GM12872 (cell line): ENCODE data around the gene SPTBN5.

Experiments
- TF ChIP-seq, protein P1 (sequence below): IDR thresholded peaks from 3 replicates; pipeline ENCODE4 v1.5.1; 2011; ENCODE audit warnings: low read depth, mild to moderate bottlenecking, low read length, moderate library complexity; ENCODE audit not compliant: insufficient read depth

Gene SPTBN5

GRCh38 chr15:41840673-41841072 is 53.2 kb downstream of the SPTBN5 start:
- TF ChIP-seq, protein P1, sequence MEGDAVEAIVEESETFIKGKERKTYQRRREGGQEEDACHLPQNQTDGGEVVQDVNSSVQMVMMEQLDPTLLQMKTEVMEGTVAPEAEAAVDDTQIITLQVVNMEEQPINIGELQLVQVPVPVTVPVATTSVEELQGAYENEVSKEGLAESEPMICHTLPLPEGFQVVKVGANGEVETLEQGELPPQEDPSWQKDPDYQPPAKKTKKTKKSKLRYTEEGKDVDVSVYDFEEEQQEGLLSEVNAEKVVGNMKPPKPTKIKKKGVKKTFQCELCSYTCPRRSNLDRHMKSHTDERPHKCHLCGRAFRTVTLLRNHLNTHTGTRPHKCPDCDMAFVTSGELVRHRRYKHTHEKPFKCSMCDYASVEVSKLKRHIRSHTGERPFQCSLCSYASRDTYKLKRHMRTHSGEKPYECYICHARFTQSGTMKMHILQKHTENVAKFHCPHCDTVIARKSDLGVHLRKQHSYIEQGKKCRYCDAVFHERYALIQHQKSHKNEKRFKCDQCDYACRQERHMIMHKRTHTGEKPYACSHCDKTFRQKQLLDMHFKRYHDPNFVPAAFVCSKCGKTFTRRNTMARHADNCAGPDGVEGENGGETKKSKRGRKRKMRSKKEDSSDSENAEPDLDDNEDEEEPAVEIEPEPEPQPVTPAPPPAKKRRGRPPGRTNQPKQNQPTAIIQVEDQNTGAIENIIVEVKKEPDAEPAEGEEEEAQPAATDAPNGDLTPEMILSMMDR = no peak

DNA sequence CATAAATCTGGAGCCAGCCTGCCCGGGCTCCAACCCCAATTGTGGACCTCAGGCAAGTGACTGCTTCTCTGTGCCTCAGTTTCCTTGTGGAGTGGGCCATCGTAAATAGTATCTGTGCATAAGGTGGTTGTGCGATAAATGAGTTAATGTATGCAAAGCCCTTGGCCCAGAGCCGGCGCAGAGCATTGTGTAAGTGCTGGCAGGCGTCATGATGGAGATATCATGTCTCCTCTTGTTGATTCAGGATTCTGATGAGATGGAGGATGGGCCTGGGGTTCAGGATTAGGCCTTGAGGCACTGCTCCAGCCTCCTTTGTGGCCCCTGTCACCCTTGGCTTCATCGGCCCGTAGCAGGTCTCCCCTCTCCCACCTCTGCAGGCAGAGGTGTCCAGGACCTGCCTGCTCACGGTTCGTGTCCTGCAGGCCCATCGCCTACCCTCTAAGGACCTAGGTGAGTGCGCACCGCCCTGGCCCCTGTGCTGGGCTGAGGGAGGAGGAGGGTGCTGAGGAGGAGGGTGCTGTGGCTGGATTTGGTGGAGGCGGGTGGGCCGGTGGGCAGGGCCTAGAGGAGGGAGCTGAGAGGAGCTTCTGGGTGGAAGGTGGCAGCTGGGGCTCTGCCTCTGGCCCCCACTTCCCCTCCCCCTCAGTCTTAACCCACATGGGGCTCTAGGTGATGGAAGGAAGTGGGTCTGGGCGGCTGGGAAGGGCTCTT is 53.9 kb downstream of the SPTBN5 start:
- TF ChIP-seq, protein P1 = no peak

- TF ChIP-seq, protein P1 = no peak
Measured at GRCh38 chr15:41838400-41838897, 55.4 kb downstream of the SPTBN5 start, which contains the start of gene PLA2G4B. Gene PLA2G4B, plus strand, starts transcription at chr15:41838847. Its CDS starts 67 bp downstream, at chr15:41838914.

- TF ChIP-seq, protein P1 = no peak
Measured at GRCh38 chr15:41836713-41837454, 57.0 kb downstream of the SPTBN5 start.

DNA sequence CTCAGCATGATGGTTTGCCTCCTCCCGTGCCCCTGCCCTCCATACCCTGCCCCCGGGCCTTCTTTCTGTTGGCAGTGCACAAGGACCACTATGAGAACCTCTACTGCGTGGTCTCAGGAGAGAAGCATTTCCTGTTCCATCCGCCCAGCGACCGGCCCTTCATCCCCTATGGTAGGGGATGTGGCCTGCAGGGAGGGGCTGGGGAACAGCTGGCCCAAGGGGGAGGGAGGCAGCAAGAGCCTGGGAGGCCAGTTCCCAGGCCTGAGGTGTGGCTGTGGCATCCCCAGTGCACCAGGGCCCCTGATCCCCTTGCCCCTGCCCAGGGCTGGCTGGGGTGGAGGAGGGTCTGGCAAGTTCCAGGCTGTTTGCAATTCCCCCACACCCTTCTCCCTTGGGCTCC is 57.8 kb downstream of the SPTBN5 start:
- TF ChIP-seq, protein P1 = no peak

GRCh38 chr15:41834096-41834495 is 59.8 kb downstream of the SPTBN5 start:
- TF ChIP-seq, protein P1 = no peak

GRCh38 chr15:41832875-41833274 is 61.0 kb downstream of the SPTBN5 start:
- TF ChIP-seq, protein P1 = no peak
